H9 (cell line): Measurements from ENCODE around the gene TIPARP. TPM values are rescaled to one million over a fixed set of nuclear protein-coding genes. Genes with fewer than 3 reads are reported as not detected.

Source experiments
- DNase-seq: peaks from one replicate; pipeline ENCODE4 v3.0.0-alpha.2; 2017
- H2AFZ ChIP-seq: one replicate; pipeline ENCODE4 v1.6.1; 2013; ENCODE audit warnings: mild to moderate bottlenecking, low read length, control low read depth, moderate library complexity
- H2AK5ac ChIP-seq: 2 replicates; pipeline ENCODE4 v1.6.1; 2013; ENCODE audit warnings: low read length, control low read depth, mixed read lengths; ENCODE audit not compliant: insufficient read length
- H2BK120ac ChIP-seq: one replicate; pipeline ENCODE4 v1.6.1; 2013; ENCODE audit warnings: low read depth, mild to moderate bottlenecking, low read length, control low read depth, inconsistent platforms; ENCODE audit not compliant: poor library complexity, severe bottlenecking
- H2BK12ac ChIP-seq: 2 replicates; pipeline ENCODE4 v1.6.1; 2013; ENCODE audit warnings: low read length, control low read depth, mixed read lengths, low read depth; ENCODE audit not compliant: insufficient read length
- H2BK15ac ChIP-seq: 2 replicates; pipeline ENCODE4 v1.6.1; 2013; ENCODE audit warnings: low read depth, low read length, control low read depth
- H2BK20ac ChIP-seq: one replicate; pipeline ENCODE4 v1.6.1; 2013; ENCODE audit warnings: low read depth, mild to moderate bottlenecking, low read length, control low read depth, inconsistent platforms; ENCODE audit not compliant: poor library complexity, severe bottlenecking
- H2BK5ac ChIP-seq: 2 replicates; pipeline ENCODE4 v1.6.1; 2013; ENCODE audit warnings: low read length, control low read depth, mixed read lengths; ENCODE audit not compliant: insufficient read length
- H3K14ac ChIP-seq: 2 replicates; pipeline ENCODE4 v1.6.1; 2013; ENCODE audit warnings: low read length, control low read depth; ENCODE audit not compliant: insufficient read depth
- H3K18ac ChIP-seq: 2 replicates; pipeline ENCODE4 v1.6.1; 2013; ENCODE audit warnings: low read depth, mild to moderate bottlenecking, mixed read lengths, low read length, control low read depth; ENCODE audit not compliant: insufficient read length
- H3K23ac ChIP-seq: 2 replicates; pipeline ENCODE4 v1.6.1; 2013; ENCODE audit warnings: low read length, control low read depth, mixed read lengths, low read depth; ENCODE audit not compliant: insufficient read length
- H3K23me2 ChIP-seq: 2 replicates; pipeline ENCODE4 v1.6.1; 2013; ENCODE audit warnings: low read depth, mild to moderate bottlenecking, mixed read lengths, low read length, control low read depth; ENCODE audit not compliant: insufficient read length, poor library complexity, severe bottlenecking
- H3K27ac ChIP-seq: 2 replicates; pipeline ENCODE4 v1.5.1; 2013; ENCODE audit warnings: low read length, control low read depth, mixed read lengths, low read depth; ENCODE audit not compliant: insufficient read length
- H3K27me3 ChIP-seq: 2 replicates; pipeline ENCODE4 v1.6.1; 2013; ENCODE audit warnings: low read length, control low read depth, inconsistent platforms; ENCODE audit not compliant: insufficient read depth
- H3K4ac ChIP-seq: 2 replicates; pipeline ENCODE4 v1.6.1; 2013; ENCODE audit warnings: low read depth, mild to moderate bottlenecking, control low read depth, inconsistent platforms, low read length, moderate library complexity
- H3K4me1 ChIP-seq: 2 replicates; pipeline ENCODE4 v1.6.1; 2013; ENCODE audit warnings: low read length, control low read depth, inconsistent platforms; ENCODE audit not compliant: insufficient read depth
- H3K4me2 ChIP-seq: 2 replicates; pipeline ENCODE4 v1.6.1; 2013; ENCODE audit warnings: low read length, control low read depth, mixed read lengths; ENCODE audit not compliant: insufficient read length, insufficient read depth
- H3K56ac ChIP-seq: 2 replicates; pipeline ENCODE4 v1.6.1; 2013; ENCODE audit warnings: low read depth, mild to moderate bottlenecking, mixed read lengths, low read length, control low read depth; ENCODE audit not compliant: insufficient read length
- H3K79me1 ChIP-seq: 2 replicates; pipeline ENCODE4 v1.6.1; 2013; ENCODE audit warnings: low read depth, mild to moderate bottlenecking, moderate library complexity, low read length, control low read depth, inconsistent platforms; ENCODE audit not compliant: insufficient read depth, poor library complexity, severe bottlenecking
- H3K79me2 ChIP-seq: 2 replicates; pipeline ENCODE4 v1.6.1; 2013; ENCODE audit warnings: low read length, control low read depth, inconsistent platforms; ENCODE audit not compliant: insufficient read depth
- H3K9ac ChIP-seq: 2 replicates; pipeline ENCODE4 v1.6.1; 2013; ENCODE audit warnings: low read length, control low read depth, mixed read lengths; ENCODE audit not compliant: insufficient read length; ENCODE audit errors: extremely low read depth
- H3K9me3 ChIP-seq: one replicate; pipeline ENCODE4 v1.6.1; 2013; ENCODE audit warnings: low read depth, low read length, inconsistent platforms; ENCODE audit not compliant: control insufficient read depth
- H3T11ph ChIP-seq: one replicate; pipeline ENCODE4 v1.6.1; 2013; ENCODE audit warnings: mild to moderate bottlenecking, low read length, control low read depth, inconsistent platforms
- H4K20me1 ChIP-seq: one replicate; pipeline ENCODE4 v1.6.1; 2013; ENCODE audit not compliant: control insufficient read depth, insufficient read length, insufficient read depth
- H4K5ac ChIP-seq: 2 replicates; pipeline ENCODE4 v1.6.1; 2013; ENCODE audit warnings: low read depth, mild to moderate bottlenecking, mixed read lengths, low read length, control low read depth; ENCODE audit not compliant: insufficient read length
- H4K8ac ChIP-seq: replicated peaks from 2 replicates; pipeline ENCODE4 v1.6.1; 2013; ENCODE audit warnings: low read length, control low read depth, mixed read lengths, low read depth; ENCODE audit not compliant: insufficient read length
- H4K91ac ChIP-seq: 2 replicates; pipeline ENCODE4 v1.6.1; 2013; ENCODE audit warnings: low read depth, mild to moderate bottlenecking, moderate library complexity, mixed read lengths, low read length, control low read depth; ENCODE audit not compliant: insufficient read length
- H3K27ac Mint-ChIP-seq, 3 experiments: 2 replicates in 2 of 3; 3 replicates in 1 of 3; pipeline ENCODE4 v1.8.0; 2020 to 2021; ENCODE audit warnings: mixed read lengths in 3 of 3, mild to moderate bottlenecking in 1 of 3, moderate library complexity in 1 of 3
- H3K27me3 Mint-ChIP-seq: 2 replicates; pipeline ENCODE4 v1.8.0; 2021; ENCODE audit warnings: low read depth, mild to moderate bottlenecking, moderate library complexity, mixed read lengths
- H3K36me3 Mint-ChIP-seq, 3 experiments: 2 replicates in 2 of 3; 3 replicates in 1 of 3; pipeline ENCODE4 v1.8.0; 2020 to 2021; ENCODE audit warnings: low read depth in 3 of 3, mixed read lengths in 3 of 3; ENCODE audit not compliant: insufficient read depth in 1 of 3
- H3K4me1 Mint-ChIP-seq, 2 experiments: 2 replicates each; pipeline ENCODE4 v1.8.0; 2020; ENCODE audit warnings: mixed read lengths in 2 of 2
- H3K4me3 Mint-ChIP-seq, 2 experiments: 2 replicates in 1 of 2; 3 replicates in 1 of 2; pipeline ENCODE4 v1.8.0; 2020 to 2021; ENCODE audit warnings: mild to moderate bottlenecking in 2 of 2, mixed read lengths in 2 of 2, moderate library complexity in 1 of 2
- H3K9me3 Mint-ChIP-seq, 2 experiments: 2 replicates in 1 of 2; 3 replicates in 1 of 2; pipeline ENCODE4 v1.8.0; 2020; ENCODE audit warnings: mild to moderate bottlenecking in 2 of 2, mixed read lengths in 2 of 2, moderate library complexity in 1 of 2
- CTCF ChIP-seq: fragments of 200-600 bp; sonication (generic); conservative IDR thresholded peaks from 3 replicates; pipeline ENCODE4 v1.8.0; 2021; ENCODE audit warnings: antibody characterized with exemption, mild to moderate bottlenecking
- WGBS: extraction: QIAGEN DNeasy Blood & Tissue Kit; methylation state at CpG from one replicate; pipeline ENCODE4 v1.1.7; 2013; ENCODE audit warnings: missing lambda C conversion rate, low lambda C conversion rate, mixed read lengths; ENCODE audit not compliant: insufficient read length; ENCODE audit errors: extremely low coverage; 5-methylcytosine and 5-hydroxymethylcytosine counted together
- total RNA-seq: library from RNA; stranded (reverse); gene quantifications from 2 replicates; pipeline ENCODE4 v1.2.1, GENCODE V29; 2021

The TIPARP gene
- total RNA-seq, 1 experiment from 2014 or later = 5.9 TPM

GRCh38 chr3:156648086-156648485 is 26.3 kb upstream of the TIPARP start:
- H3K9me3 Mint-ChIP-seq = no peaks in the 10 kb centered on the region; a peak in 1 of 5 replicates
- H3K23me2 ChIP-seq = no peaks in the 10 kb centered on the region
- H3K4me2 ChIP-seq = no peak overlapping the region
- peaks cover 12% of the 10 kb centered on the region in 2 experiments for H3K4me1 Mint-ChIP-seq
- no peak overlapping the region for H2AFZ ChIP-seq
- H3K14ac ChIP-seq = no peak overlapping the region
- no peaks in the 10 kb centered on the region for H3K79me2 ChIP-seq
- H2BK20ac ChIP-seq = no peak overlapping the region
- H3K36me3 Mint-ChIP-seq = peaks cover 0 to 4% (median 0%) of the 10 kb centered on the region in 3 experiments; a peak in 2 of 7 replicates
- no peak overlapping the region for H4K91ac ChIP-seq
- H3K79me1 ChIP-seq = no peaks in the 10 kb centered on the region
- no peak overlapping the region for H3K18ac ChIP-seq
- no peaks in the 10 kb centered on the region for H3K27me3 ChIP-seq
- H4K5ac ChIP-seq = no peak overlapping the region
- no peak overlapping the region for H3K23ac ChIP-seq
- no peak overlapping the region for H2BK12ac ChIP-seq
- H2BK15ac ChIP-seq = no peak overlapping the region
- no peak overlapping the region for H4K8ac ChIP-seq
- H3K9ac ChIP-seq = no peak overlapping the region
- no peak overlapping the region for H2AK5ac ChIP-seq
- H2BK120ac ChIP-seq = no peak overlapping the region
- H4K20me1 ChIP-seq = no peaks in the 10 kb centered on the region
- no peak overlapping the region for H3K27ac ChIP-seq
- no peak overlapping the region for H3K4me3 Mint-ChIP-seq
- H3K27ac Mint-ChIP-seq = no peak overlapping the region
- H2BK5ac ChIP-seq = no peak overlapping the region
- no peak overlapping the region for H3K56ac ChIP-seq
- WGBS = no CpG with 5 or more reads among the region's 3 CpGs
- H3K27me3 Mint-ChIP-seq = no peaks in the 10 kb centered on the region
- no peak for DNase-seq
- peaks cover 3% of the 10 kb centered on the region; the same call in 1 of the 2 replicates for H3K4me1 ChIP-seq
- TF ChIP-seq CTCF = no peak
- no peak overlapping the region for H3T11ph ChIP-seq
- H3K4ac ChIP-seq = no peak overlapping the region
- H3K9me3 ChIP-seq = no peaks in the 10 kb centered on the region
